Endothelial cell (in vitro differentiated cells): Measurements from ENCODE around the gene RGS2. TPM values are rescaled to one million over a fixed set of nuclear protein-coding genes. Genes with fewer than 3 reads are reported as not detected.

Experiments used
- DNase-seq: peaks from one replicate; pipeline ENCODE4 v3.0.0; 2021; ENCODE audit warnings: low spot score
- H3K27ac Mint-ChIP-seq: one replicate; pipeline ENCODE4 v1.8.0; 2021; ENCODE audit warnings: mixed read lengths, inconsistent platforms; ENCODE audit not compliant: unreplicated experiment
- H3K27me3 Mint-ChIP-seq: one replicate; pipeline ENCODE4 v1.8.0; 2021; ENCODE audit warnings: mild to moderate bottlenecking, moderate library complexity, mixed read lengths, inconsistent platforms; ENCODE audit not compliant: unreplicated experiment
- H3K36me3 Mint-ChIP-seq: one replicate; pipeline ENCODE4 v1.8.0; 2021; ENCODE audit warnings: mild to moderate bottlenecking, low read depth, mixed read lengths, inconsistent platforms; ENCODE audit not compliant: unreplicated experiment
- H3K4me1 Mint-ChIP-seq: one replicate; pipeline ENCODE4 v1.8.0; 2021; ENCODE audit warnings: mild to moderate bottlenecking, mixed read lengths, inconsistent platforms; ENCODE audit not compliant: unreplicated experiment
- H3K4me3 Mint-ChIP-seq: one replicate; pipeline ENCODE4 v1.8.0; 2021; ENCODE audit warnings: mild to moderate bottlenecking, mixed read lengths, inconsistent platforms; ENCODE audit not compliant: unreplicated experiment
- H3K9me3 Mint-ChIP-seq: one replicate; pipeline ENCODE4 v1.8.0; 2021; ENCODE audit warnings: mixed read lengths, inconsistent platforms; ENCODE audit not compliant: unreplicated experiment
- total RNA-seq: library from RNA; stranded (reverse); fragmentation: NEBNext Ultra II Directional; extraction: Animal tissue kit (Norgen Biotek cat#: 25700); gene quantifications from one replicate; pipeline ENCODE4 v1.2.1, GENCODE V29; 2021; ENCODE audit not compliant: unreplicated experiment
- TF ChIP-seq, protein P1 (sequence below): fragments of 200-600 bp; sonication (generic); IDR thresholded peaks from one replicate; pipeline ENCODE4 v1.5.0; 2021; ENCODE audit warnings: antibody characterized with exemption; ENCODE audit not compliant: unreplicated experiment

The RGS2 gene
- total RNA-seq, 1 donor from 2014 or later = 4.7 TPM

DNA sequence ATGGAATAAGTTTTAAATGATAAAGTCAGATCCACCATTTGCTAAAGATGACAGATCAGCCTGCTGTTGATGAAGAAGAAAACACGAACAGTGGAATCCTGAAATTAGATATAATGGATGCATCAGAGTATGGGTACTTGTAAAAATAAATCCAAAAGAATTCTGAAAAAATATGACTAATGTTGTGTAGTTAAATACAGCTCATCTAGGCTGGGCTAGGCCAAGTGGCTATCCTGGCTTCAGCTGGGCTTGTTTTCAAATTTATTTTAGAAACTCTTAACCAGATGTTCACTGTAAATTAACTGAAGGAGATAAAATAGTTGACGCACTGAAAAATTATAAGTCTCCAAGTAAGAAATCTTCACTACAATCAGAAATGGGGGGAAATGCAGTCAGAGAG is 7.4 kb upstream of the RGS2 start:
- Mint-ChIP-seq H3K4me1 (peaks cover 4% of the 10 kb centered on the region), H3K27me3 (peaks cover 2% of the 10 kb centered on the region), H3K9me3 (no peaks in the 10 kb centered on the region), H3K36me3 (no peaks in the 10 kb centered on the region), H3K4me3 (no peak overlapping the region), H3K27ac (no peak overlapping the region)
- DNase-seq = no peak
- TF ChIP-seq, protein P1, sequence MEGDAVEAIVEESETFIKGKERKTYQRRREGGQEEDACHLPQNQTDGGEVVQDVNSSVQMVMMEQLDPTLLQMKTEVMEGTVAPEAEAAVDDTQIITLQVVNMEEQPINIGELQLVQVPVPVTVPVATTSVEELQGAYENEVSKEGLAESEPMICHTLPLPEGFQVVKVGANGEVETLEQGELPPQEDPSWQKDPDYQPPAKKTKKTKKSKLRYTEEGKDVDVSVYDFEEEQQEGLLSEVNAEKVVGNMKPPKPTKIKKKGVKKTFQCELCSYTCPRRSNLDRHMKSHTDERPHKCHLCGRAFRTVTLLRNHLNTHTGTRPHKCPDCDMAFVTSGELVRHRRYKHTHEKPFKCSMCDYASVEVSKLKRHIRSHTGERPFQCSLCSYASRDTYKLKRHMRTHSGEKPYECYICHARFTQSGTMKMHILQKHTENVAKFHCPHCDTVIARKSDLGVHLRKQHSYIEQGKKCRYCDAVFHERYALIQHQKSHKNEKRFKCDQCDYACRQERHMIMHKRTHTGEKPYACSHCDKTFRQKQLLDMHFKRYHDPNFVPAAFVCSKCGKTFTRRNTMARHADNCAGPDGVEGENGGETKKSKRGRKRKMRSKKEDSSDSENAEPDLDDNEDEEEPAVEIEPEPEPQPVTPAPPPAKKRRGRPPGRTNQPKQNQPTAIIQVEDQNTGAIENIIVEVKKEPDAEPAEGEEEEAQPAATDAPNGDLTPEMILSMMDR = no peak

DNA sequence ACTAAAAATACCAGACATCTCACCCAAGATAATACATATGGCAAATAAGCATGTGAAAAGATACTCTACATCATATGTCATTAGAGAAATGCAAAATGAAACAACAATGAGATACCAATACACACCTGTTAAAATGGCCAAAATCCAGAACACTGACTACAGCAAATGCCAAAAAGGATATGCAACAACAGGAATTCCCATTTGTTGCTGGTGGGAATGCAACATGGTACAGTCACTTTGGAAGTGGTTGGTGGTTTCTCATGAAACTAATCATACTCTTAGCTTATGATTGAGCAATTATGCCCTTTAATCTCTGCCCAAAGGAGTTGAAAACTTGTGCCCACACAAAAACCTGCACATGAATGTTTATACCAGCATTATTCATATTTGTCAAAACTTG is 6.4 kb upstream of the RGS2 start:
- H3K4me1 Mint-ChIP-seq = no peaks in the 10 kb centered on the region
- H3K4me3 Mint-ChIP-seq = no peak overlapping the region
- no peak for DNase-seq
- TF ChIP-seq, protein P1 = no peak
- peaks cover 2% of the 10 kb centered on the region for H3K27me3 Mint-ChIP-seq
- H3K27ac Mint-ChIP-seq = no peak overlapping the region
- H3K9me3 Mint-ChIP-seq = no peaks in the 10 kb centered on the region
- H3K36me3 Mint-ChIP-seq = no peaks in the 10 kb centered on the region

DNA sequence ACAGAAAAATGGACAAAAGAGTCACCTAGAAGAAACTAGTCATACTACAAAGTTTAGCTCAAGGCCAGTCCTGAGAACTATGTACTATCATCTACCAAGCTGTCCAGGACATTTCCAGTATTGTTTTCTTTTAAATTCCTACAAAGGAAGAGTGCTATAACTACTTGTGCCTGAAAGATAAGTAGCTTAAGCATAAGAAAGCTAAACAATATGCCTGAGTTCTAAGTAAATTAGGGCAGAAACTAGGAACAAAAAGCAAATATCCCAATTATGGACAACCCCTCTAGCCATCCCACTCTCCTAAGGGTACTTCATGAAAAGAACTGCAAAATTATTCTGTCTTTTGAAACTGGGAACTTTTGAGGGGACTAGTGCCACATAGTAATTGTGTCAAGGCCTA is 5.3 kb upstream of the RGS2 start:
- H3K27ac Mint-ChIP-seq = no peak overlapping the region
- H3K4me3 Mint-ChIP-seq = no peak overlapping the region
- DNase-seq = no peak
- TF ChIP-seq, protein P1 = no peak
- no peaks in the 10 kb centered on the region for H3K9me3 Mint-ChIP-seq
- H3K36me3 Mint-ChIP-seq = no peaks in the 10 kb centered on the region
- H3K27me3 Mint-ChIP-seq = peaks cover 2% of the 10 kb centered on the region
- peaks cover 5% of the 10 kb centered on the region for H3K4me1 Mint-ChIP-seq

DNA sequence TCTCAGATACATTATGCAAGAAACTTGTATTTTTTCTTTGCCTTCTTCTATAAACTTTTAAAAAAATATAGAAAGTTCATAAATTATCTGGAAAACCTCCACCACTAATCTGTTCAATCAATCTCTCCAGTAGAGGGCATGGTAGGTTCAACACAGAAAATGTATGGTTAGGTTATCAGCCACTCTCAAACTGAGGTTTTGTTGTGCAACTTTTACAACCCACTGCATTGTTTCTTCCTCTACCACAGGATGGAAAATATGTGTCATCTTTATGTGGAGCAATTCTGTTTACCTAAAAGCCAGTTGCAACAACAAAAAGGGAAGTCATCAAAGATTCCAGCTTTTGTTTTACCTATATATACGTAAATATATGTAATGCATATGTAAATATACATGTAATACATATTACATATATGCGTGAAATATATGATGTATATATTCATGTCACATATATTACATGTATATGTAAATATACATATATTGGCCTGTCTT is 3.0 kb upstream of the RGS2 start:
- H3K4me3 Mint-ChIP-seq = no peak overlapping the region
- DNase-seq = peak; percentile 11
- peaks cover 5% of the 10 kb centered on the region for H3K36me3 Mint-ChIP-seq
- no peaks in the 10 kb centered on the region for H3K27me3 Mint-ChIP-seq
- peaks cover 18% of the 10 kb centered on the region for H3K4me1 Mint-ChIP-seq
- no peaks in the 10 kb centered on the region for H3K9me3 Mint-ChIP-seq
- TF ChIP-seq, protein P1 = peak; percentile 59
- no peak overlapping the region for H3K27ac Mint-ChIP-seq

DNA sequence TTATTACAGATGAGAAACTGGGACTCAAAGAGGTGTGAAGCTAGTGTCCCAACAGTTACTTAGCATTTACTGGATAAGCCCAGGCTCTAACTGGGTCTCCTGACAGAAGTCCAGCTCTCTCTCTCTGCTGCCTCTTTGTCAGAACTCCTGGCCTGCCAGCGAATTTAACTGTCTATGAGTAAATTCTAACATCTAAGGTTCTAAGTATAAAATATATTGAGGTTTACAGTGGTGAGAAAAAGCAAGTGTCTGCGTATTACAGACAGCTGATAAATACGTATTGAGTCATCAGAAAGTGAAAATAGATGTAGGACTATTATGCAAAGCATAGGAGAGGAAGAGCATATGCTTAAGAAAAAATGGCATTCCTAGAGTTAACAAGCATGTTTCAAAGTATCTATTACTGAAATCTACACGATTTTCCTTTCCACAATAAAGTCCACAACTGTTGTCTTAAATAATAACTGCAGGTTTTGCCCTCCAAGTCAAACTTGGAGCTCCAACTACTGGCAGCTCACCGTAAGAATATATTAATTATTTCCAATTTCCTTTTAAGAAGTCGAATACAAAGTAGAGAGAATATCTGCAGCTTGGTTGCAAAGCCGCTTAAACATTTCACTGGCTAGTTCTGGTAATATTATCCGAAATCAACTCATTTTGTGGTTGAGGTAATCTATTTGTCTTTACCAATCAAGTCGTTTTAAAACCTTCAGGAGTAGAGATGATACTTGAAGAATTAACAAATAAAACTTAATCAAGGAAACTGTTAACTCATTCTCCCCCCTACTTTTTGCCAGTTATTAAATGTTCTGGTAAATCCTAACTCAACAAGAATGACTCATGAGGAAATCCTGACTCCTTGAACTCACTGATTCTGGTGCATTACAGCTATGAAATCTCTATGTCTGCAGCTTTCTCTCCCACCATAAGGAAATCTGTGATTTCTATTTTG is 1.4 kb upstream of the RGS2 start:
- Mint-ChIP-seq H3K4me3 (peak overlapping the region; percentile 88), H3K4me1 (peaks cover 18% of the 10 kb centered on the region), H3K27me3 (no peaks in the 10 kb centered on the region), H3K36me3 (peaks cover 5% of the 10 kb centered on the region), H3K27ac (peak overlapping the region; percentile 27), H3K9me3 (no peaks in the 10 kb centered on the region)
- DNase-seq = no peak
- TF ChIP-seq, protein P1 = no peak
